ENCODE results near the gene CNIH2. TPM values are rescaled to one million over a fixed set of nuclear protein-coding genes. Genes with fewer than 3 reads are reported as not detected.
A peak's percentile ranks its signal among the peaks of the same experiment; 100 is the strongest.

Gene CNIH2
- total and polyA plus RNA-seq, 2 experiments from 2014 or later: 4.3 to 9.2 TPM

- TF ChIP-seq, protein P1, sequence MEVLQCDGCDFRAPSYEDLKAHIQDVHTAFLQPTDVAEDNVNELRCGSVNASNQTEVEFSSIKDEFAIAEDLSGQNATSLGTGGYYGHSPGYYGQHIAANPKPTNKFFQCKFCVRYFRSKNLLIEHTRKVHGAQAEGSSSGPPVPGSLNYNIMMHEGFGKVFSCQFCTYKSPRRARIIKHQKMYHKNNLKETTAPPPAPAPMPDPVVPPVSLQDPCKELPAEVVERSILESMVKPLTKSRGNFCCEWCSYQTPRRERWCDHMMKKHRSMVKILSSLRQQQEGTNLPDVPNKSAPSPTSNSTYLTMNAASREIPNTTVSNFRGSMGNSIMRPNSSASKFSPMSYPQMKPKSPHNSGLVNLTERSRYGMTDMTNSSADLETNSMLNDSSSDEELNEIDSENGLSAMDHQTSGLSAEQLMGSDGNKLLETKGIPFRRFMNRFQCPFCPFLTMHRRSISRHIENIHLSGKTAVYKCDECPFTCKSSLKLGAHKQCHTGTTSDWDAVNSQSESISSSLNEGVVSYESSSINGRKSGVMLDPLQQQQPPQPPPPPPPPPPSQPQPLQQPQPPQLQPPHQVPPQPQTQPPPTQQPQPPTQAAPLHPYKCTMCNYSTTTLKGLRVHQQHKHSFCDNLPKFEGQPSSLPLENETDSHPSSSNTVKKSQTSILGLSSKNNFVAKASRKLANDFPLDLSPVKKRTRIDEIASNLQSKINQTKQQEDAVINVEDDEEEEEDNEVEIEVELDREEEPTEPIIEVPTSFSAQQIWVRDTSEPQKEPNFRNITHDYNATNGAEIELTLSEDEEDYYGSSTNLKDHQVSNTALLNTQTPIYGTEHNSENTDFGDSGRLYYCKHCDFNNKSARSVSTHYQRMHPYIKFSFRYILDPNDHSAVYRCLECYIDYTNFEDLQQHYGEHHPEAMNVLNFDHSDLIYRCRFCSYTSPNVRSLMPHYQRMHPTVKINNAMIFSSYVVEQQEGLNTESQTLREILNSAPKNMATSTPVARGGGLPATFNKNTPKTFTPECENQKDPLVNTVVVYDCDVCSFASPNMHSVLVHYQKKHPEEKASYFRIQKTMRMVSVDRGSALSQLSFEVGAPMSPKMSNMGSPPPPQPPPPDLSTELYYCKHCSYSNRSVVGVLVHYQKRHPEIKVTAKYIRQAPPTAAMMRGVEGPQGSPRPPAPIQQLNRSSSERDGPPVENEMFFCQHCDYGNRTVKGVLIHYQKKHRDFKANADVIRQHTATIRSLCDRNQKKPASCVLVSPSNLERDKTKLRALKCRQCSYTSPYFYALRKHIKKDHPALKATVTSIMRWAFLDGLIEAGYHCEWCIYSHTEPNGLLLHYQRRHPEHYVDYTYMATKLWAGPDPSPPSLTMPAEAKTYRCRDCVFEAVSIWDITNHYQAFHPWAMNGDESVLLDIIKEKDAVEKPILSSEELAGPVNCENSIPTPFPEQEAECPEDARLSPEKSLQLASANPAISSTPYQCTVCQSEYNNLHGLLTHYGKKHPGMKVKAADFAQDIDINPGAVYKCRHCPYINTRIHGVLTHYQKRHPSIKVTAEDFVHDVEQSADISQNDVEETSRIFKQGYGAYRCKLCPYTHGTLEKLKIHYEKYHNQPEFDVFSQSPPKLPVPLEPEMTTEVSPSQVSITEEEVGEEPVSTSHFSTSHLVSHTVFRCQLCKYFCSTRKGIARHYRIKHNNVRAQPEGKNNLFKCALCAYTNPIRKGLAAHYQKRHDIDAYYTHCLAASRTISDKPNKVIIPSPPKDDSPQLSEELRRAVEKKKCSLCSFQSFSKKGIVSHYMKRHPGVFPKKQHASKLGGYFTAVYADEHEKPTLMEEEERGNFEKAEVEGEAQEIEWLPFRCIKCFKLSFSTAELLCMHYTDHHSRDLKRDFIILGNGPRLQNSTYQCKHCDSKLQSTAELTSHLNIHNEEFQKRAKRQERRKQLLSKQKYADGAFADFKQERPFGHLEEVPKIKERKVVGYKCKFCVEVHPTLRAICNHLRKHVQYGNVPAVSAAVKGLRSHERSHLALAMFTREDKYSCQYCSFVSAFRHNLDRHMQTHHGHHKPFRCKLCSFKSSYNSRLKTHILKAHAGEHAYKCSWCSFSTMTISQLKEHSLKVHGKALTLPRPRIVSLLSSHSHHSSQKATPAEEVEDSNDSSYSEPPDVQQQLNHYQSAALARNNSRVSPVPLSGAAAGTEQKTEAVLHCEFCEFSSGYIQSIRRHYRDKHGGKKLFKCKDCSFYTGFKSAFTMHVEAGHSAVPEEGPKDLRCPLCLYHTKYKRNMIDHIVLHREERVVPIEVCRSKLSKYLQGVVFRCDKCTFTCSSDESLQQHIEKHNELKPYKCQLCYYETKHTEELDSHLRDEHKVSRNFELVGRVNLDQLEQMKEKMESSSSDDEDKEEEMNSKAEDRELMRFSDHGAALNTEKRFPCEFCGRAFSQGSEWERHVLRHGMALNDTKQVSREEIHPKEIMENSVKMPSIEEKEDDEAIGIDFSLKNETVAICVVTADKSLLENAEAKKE (CRISPR knock-in tag; IDR thresholded peaks at IDR 0.05): no peak
- TF ChIP-seq ZNF114 (CRISPR knock-in tag; IDR thresholded peaks at IDR 0.05) (no peak), CREB1 (CRISPR knock-in tag; IDR thresholded peaks at IDR 0.05; ENCODE audit: low read depth) (no peak), EZH2 (IDR thresholded peaks at IDR 0.05; ENCODE audit: low read depth, unreplicated experiment) (no peak), JUNB (IDR thresholded peaks at IDR 0.05; ENCODE audit: unreplicated experiment) (no peak), CTCF (conservative IDR thresholded peaks at IDR 0.05; ENCODE audit: low read depth in 2 of 2) (no peak), REST (IDR thresholded peaks at IDR 0.05; ENCODE audit: unreplicated experiment) (no peak), ZNF331 (CRISPR knock-in tag; IDR thresholded peaks at IDR 0.05; ENCODE audit: low read depth) (no peak), EZH2phosphoT487 (IDR thresholded peaks at IDR 0.05; ENCODE audit: unreplicated experiment) (no peak), POLR2AphosphoS5 (IDR thresholded peaks at IDR 0.05; ENCODE audit: low read depth) (no peak), NANOG (IDR thresholded peaks at IDR 0.05; ENCODE audit: borderline replicate concordance) (no peak)
- H3K4me2 ChIP-seq: peak overlapping the region; percentile 86
- peaks cover 3% of the 10 kb centered on the region for H3K36me3 Mint-ChIP-seq (ENCODE audit: low read depth)
- H3K4me3 ChIP-seq: peak overlapping the region; percentile 53
- no peak overlapping the region for H3K27ac Mint-ChIP-seq
- no peaks in the 10 kb centered on the region for H3K36me3 ChIP-seq (ENCODE audit: insufficient read depth)
- peaks cover 9% of the 10 kb centered on the region for H3K4me1 ChIP-seq (ENCODE audit: insufficient read depth)
- H3K79me2 ChIP-seq (replicated peaks; ENCODE audit: insufficient read depth): no peaks in the 10 kb centered on the region
- no peaks in the 10 kb centered on the region for H3K9me2 ChIP-seq (ENCODE audit: insufficient read depth)
- peak overlapping the region; percentile 73 for H3K4me3 Mint-ChIP-seq
- H2AFZ ChIP-seq: no peak overlapping the region; the same call in 1 of the 2 replicates
- H3F3A ChIP-seq (replicated peaks; ENCODE audit: low read depth): 0 out of 2 replicates have a peak, but pooled peaks cover 11% of the 10 kb centered on the region
- no peak overlapping the region for H3K27ac ChIP-seq (ENCODE audit: low read depth)
- no peaks in the 10 kb centered on the region; the same call in none of the 2 replicates for H4K20me1 ChIP-seq (replicated peaks; ENCODE audit: insufficient read depth)
- DNase-seq (ENCODE audit: low spot score) (peak; percentile 63), ATAC-seq (no peak)
- peaks cover 32% of the 10 kb centered on the region for H3K4me1 Mint-ChIP-seq
- H3K27me3 Mint-ChIP-seq (ENCODE audit: insufficient read depth, low read depth, poor library complexity): peaks cover 26% of the 10 kb centered on the region
- H3K9me3 Mint-ChIP-seq: no peaks in the 10 kb centered on the region
- H3K27me3 ChIP-seq (ENCODE audit: insufficient read depth): no peaks in the 10 kb centered on the region
Measured at GRCh38 chr11:66279092-66279734, 1.2 kb downstream of the CNIH2 start.

All from GM23338 (cell line).